H1 (cell line): ENCODE measurements around the gene TRAPPC5. TPM values are rescaled to one million over a fixed set of nuclear protein-coding genes. Genes with fewer than 3 reads are reported as not detected.

ENCODE experiments used
- CTCF ChIA-PET: fragments of 300-600 bp; sonication (Branson Sonifier 250); formaldehyde crosslinking; loops from one replicate; lab custom pipeline; 2021; ENCODE audit not compliant: partially characterized antibody; lab: Charles Lee
- POLR2A ChIA-PET: fragments of 300-600 bp; sonication (Branson Sonifier 250); formaldehyde crosslinking; loops from one replicate; lab custom pipeline; 2021; ENCODE audit warnings: inconsistent platforms; ENCODE audit not compliant: partially characterized antibody; lab: Charles Lee
- DNase-seq, 2 experiments: peaks; one replicate each; pipeline versions ENCODE4 v3.0.0 to v3.0.0-alpha.2; 2010 to 2022; ENCODE audit warnings: low spot score in 2 of 2, low read depth in 1 of 2, mixed read lengths in 1 of 2
- FAIRE-seq: peaks from 2 replicates; lab custom pipeline; 2011; peaks lifted over from hg19 to GRCh38; lab: Jason Lieb, UNC
- H2AFZ ChIP-seq: 2 replicates; pipeline ENCODE4 v1.8.1; 2012; ENCODE audit warnings: low read length, inconsistent platforms
- H2AK5ac ChIP-seq: 2 replicates; pipeline ENCODE4 v1.6.1; 2013; ENCODE audit warnings: low read depth, low read length
- H2BK120ac ChIP-seq: replicated peaks from 2 replicates; pipeline ENCODE3; 2013; ENCODE audit warnings: low read depth, low read length, inconsistent platforms
- H2BK12ac ChIP-seq: 2 replicates; pipeline ENCODE4 v1.6.1; 2013; ENCODE audit warnings: low read depth, low read length
- H2BK15ac ChIP-seq: 2 replicates; pipeline ENCODE4 v1.6.1; 2013; ENCODE audit warnings: low read length
- H2BK20ac ChIP-seq: 2 replicates; pipeline ENCODE4 v1.6.1; 2013; ENCODE audit warnings: low read length
- H2BK5ac ChIP-seq: 2 replicates; pipeline ENCODE4 v1.6.1; 2013; ENCODE audit warnings: low read depth, low read length
- H3K14ac ChIP-seq: 2 replicates; pipeline ENCODE4 v1.6.1; 2013; ENCODE audit warnings: inconsistent platforms; ENCODE audit not compliant: insufficient read length
- H3K18ac ChIP-seq: 2 replicates; pipeline ENCODE4 v1.6.1; 2013; ENCODE audit warnings: low read length; ENCODE audit errors: extremely low read depth
- H3K23ac ChIP-seq: 2 replicates; pipeline ENCODE4 v1.6.1; 2013; ENCODE audit warnings: inconsistent platforms; ENCODE audit not compliant: insufficient read length
- H3K23me2 ChIP-seq: 2 replicates; pipeline ENCODE4 v1.6.1; 2013; ENCODE audit warnings: low read depth, low read length
- H3K27ac ChIP-seq: 2 replicates; pipeline ENCODE4 v1.6.1; 2011; ENCODE audit warnings: low read depth, low read length, inconsistent platforms
- H3K27me3 ChIP-seq, 4 experiments: replicated peaks in 1 of 4; 1 replicate in 1 of 4; 2 replicates in 3 of 4; pipeline versions ENCODE4 v1.6.1 to v1.8.1; 2011 to 2013; ENCODE audit warnings: low read length in 3 of 4, mild to moderate bottlenecking in 3 of 4, inconsistent platforms in 2 of 4, mixed read lengths in 2 of 4, moderate library complexity in 1 of 4; ENCODE audit not compliant: control insufficient read depth in 3 of 4, insufficient read depth in 3 of 4; ENCODE audit errors: extremely low read depth in 1 of 4
- H3K36me3 ChIP-seq, 4 experiments: 2 replicates each; pipeline versions ENCODE4 v1.6.1 to v1.8.1; 2011 to 2013; ENCODE audit warnings: mild to moderate bottlenecking in 4 of 4, low read length in 3 of 4, moderate library complexity in 2 of 4, control low read depth in 1 of 4, inconsistent platforms in 1 of 4; ENCODE audit not compliant: insufficient read depth in 4 of 4, control insufficient read depth in 2 of 4
- H3K4ac ChIP-seq: replicated peaks from 2 replicates; pipeline ENCODE3; 2013; ENCODE audit warnings: low read length, low read depth, mixed read lengths, inconsistent platforms; ENCODE audit not compliant: insufficient read length
- H3K4me1 ChIP-seq, 4 experiments: replicated peaks in 1 of 4; 1 replicate in 1 of 4; 2 replicates in 3 of 4; pipeline versions ENCODE4 v1.6.1 to v1.8.1; 2011 to 2013; ENCODE audit warnings: low read length in 3 of 4, inconsistent platforms in 2 of 4, mixed read lengths in 1 of 4; ENCODE audit not compliant: insufficient read depth in 4 of 4, control insufficient read depth in 3 of 4
- H3K4me2 ChIP-seq, 2 experiments: 2 replicates each; pipeline versions ENCODE4 v1.6.1 to v1.8.1; 2011 to 2013; ENCODE audit warnings: low read depth in 2 of 2, low read length in 2 of 2, control low read depth in 1 of 2, inconsistent platforms in 1 of 2, mild to moderate bottlenecking in 1 of 2; ENCODE audit not compliant: insufficient read depth in 1 of 2
- H3K4me3 ChIP-seq, 4 experiments: fragments of 200-600, 300-600 bp in 1 of 4; sonication (generic), shearing (Covaris generic), sonication (Bioruptor Twin) in 1 of 4; 2 replicates each; pipeline versions ENCODE4 v1.5.1 to v1.8.1; 2011 to 2016; ENCODE audit warnings: low read length in 4 of 4, low read depth in 3 of 4, control low read depth in 2 of 4, inconsistent platforms in 2 of 4, mild to moderate bottlenecking in 2 of 4, mixed read lengths in 1 of 4, moderate library complexity in 1 of 4; ENCODE audit not compliant: insufficient read depth in 2 of 4; ENCODE audit errors: extremely low read depth in 1 of 4
- H3K56ac ChIP-seq: replicated peaks from 2 replicates; pipeline ENCODE3; 2013; ENCODE audit warnings: low read depth, mild to moderate bottlenecking, mixed read lengths, low read length, inconsistent platforms; ENCODE audit not compliant: insufficient read length
- H3K79me1 ChIP-seq: 2 replicates; pipeline ENCODE4 v1.6.1; 2013; ENCODE audit warnings: low read depth, low read length, control low read depth
- H3K79me2 ChIP-seq, 2 experiments: 2 replicates each; pipeline versions ENCODE4 v1.6.1 to v1.8.1; 2012 to 2013; ENCODE audit warnings: low read length in 2 of 2, mild to moderate bottlenecking in 2 of 2, inconsistent platforms in 1 of 2; ENCODE audit not compliant: insufficient read depth in 2 of 2, control insufficient read depth in 1 of 2
- H3K9ac ChIP-seq, 4 experiments: replicated peaks in 1 of 4; 1 replicate in 1 of 4; 2 replicates in 3 of 4; pipeline versions ENCODE4 v1.6.1 to v1.8.1; 2011 to 2013; ENCODE audit warnings: low read depth in 3 of 4, low read length in 3 of 4, control low read depth in 2 of 4, mild to moderate bottlenecking in 2 of 4, moderate library complexity in 2 of 4, inconsistent platforms in 1 of 4; ENCODE audit errors: extremely low read depth in 1 of 4
- H3K9me3 ChIP-seq, 2 experiments: 2 replicates each; pipeline versions ENCODE4 v1.6.1 to v1.8.1; 2012 to 2013; ENCODE audit warnings: mild to moderate bottlenecking in 2 of 2, moderate library complexity in 2 of 2, control low read depth in 1 of 2, inconsistent platforms in 1 of 2, low read depth in 1 of 2, low read length in 1 of 2, mixed read lengths in 1 of 2; ENCODE audit not compliant: insufficient read depth in 2 of 2
- H4K20me1 ChIP-seq, 2 experiments: replicated peaks in 1 of 2; 2 replicates each; pipeline versions ENCODE3 to v1.8.1; 2011 to 2013; ENCODE audit warnings: inconsistent platforms in 2 of 2, low read length in 2 of 2, mild to moderate bottlenecking in 1 of 2; ENCODE audit not compliant: insufficient read depth in 2 of 2, control insufficient read depth in 1 of 2
- H4K5ac ChIP-seq: 2 replicates; pipeline ENCODE4 v1.6.1; 2013; ENCODE audit warnings: low read length, low read depth, mixed read lengths, inconsistent platforms; ENCODE audit not compliant: insufficient read length
- H4K8ac ChIP-seq: 2 replicates; pipeline ENCODE4 v1.8.0; 2013; ENCODE audit warnings: mild to moderate bottlenecking, moderate library complexity, low read length, inconsistent platforms; ENCODE audit not compliant: insufficient read depth; ENCODE audit errors: extremely low read depth
- H4K91ac ChIP-seq: replicated peaks from 2 replicates; pipeline ENCODE3; 2013; ENCODE audit warnings: low read length, mixed read lengths, inconsistent platforms; ENCODE audit not compliant: insufficient read length
- KDM1A ChIP-seq: fragments of 200-600, 300-600 bp; sonication (generic); IDR thresholded peaks from 2 replicates; pipeline ENCODE4 v1.7.1; 2016; ENCODE audit warnings: mild to moderate bottlenecking, low read length, borderline replicate concordance
- POLR2A ChIP-seq, 2 experiments: IDR thresholded peaks; 1 replicate in 1 of 2; 2 replicates in 1 of 2; pipeline ENCODE4 v1.6.1; 2011; ENCODE audit warnings: low read depth in 2 of 2, low read length in 2 of 2, mild to moderate bottlenecking in 2 of 2; ENCODE audit errors: control extremely low read depth in 1 of 2
- RXRA ChIP-seq: IDR thresholded peaks from 2 replicates; pipeline ENCODE4 v1.6.1; 2011; ENCODE audit warnings: low read depth, mild to moderate bottlenecking, low read length, moderate library complexity; ENCODE audit not compliant: insufficient read depth
- SIN3A ChIP-seq, 2 experiments: IDR thresholded peaks in 1 of 2; conservative IDR thresholded peaks in 1 of 2; 2 replicates each; pipeline ENCODE4 v1.6.1; 2011 to 2012; ENCODE audit warnings: low read length in 2 of 2, improper control_type of control experiment in 1 of 2, low read depth in 1 of 2, mild to moderate bottlenecking in 1 of 2
- WGBS, 2 experiments: shearing (Covaris generic) in 1 of 2; methylation state at CpG; one replicate each; pipeline versions ENCODE4 v1.1.6 to v1.1.7; 2013 to 2015; ENCODE audit warnings: low lambda C conversion rate in 2 of 2, mixed read lengths in 2 of 2, inconsistent platforms in 1 of 2, low coverage in 1 of 2, missing lambda C conversion rate in 1 of 2; ENCODE audit not compliant: insufficient replicate concordance in 2 of 2, insufficient coverage in 1 of 2, insufficient read length in 1 of 2; ENCODE audit errors: extremely low coverage in 1 of 2, missing lambda C conversion rate in 1 of 2; 5-methylcytosine and 5-hydroxymethylcytosine counted together
- polyA plus RNA-seq, 7 experiments: library from polyadenylated mRNA; depleted of rRNA in 3 of 7; stranded (reverse) in 5 of 7; unstranded in 2 of 7; fragments of >200 nt in 5 of 7; fragments of 200-250 nt in 2 of 7; gene quantifications; 1 replicate in 5 of 7; 2 replicates in 1 of 7; 4 replicates in 1 of 7; pipeline versions ENCODE4 v1.2.1 to v1.2.3, GENCODE V29; 2011 to 2013; ENCODE audit warnings: missing spikeins in 2 of 7, mixed read lengths in 2 of 7
- total RNA-seq: library from RNA; stranded (reverse); fragmentation: NEBNext Ultra II Directional; extraction: Animal tissue kit (Norgen Biotek cat#: 25700); gene quantifications from 2 replicates; pipeline ENCODE4 v1.2.1, GENCODE V29; 2021

Gene TRAPPC5
- total and polyA plus RNA-seq, 2 of the 8 experiments (the other 6 are each of a cell fraction or from before 2014, with no cell fraction given): 109 to 120 TPM

GRCh38 chr19:7637374-7638256 is 43.0 kb upstream of the TRAPPC5 start:
- Histone ChIP-seq H2BK5ac (no peak overlapping the region), H3K27me3 (peaks cover 3 to 19% (median 16%) of the 10 kb centered on the region in 4 experiments), H3K4me2 (peak overlapping the region; percentile 34 to 85), H2BK120ac (no peak overlapping the region), H3K23ac (no peak overlapping the region), H2BK15ac (no peak overlapping the region), H3K18ac (no peak overlapping the region; the same call in 1 of the 2 replicates), H4K91ac (no peak overlapping the region), H4K5ac (no peak overlapping the region), H3K23me2 (peaks cover 5% of the 10 kb centered on the region; the same call in 1 of the 2 replicates), H2AK5ac (no peak overlapping the region), H4K8ac (peak overlapping the region; percentile 96), H3K14ac (no peak overlapping the region), H2BK20ac (no peak overlapping the region), H3K56ac (no peak overlapping the region), H3K79me2 (peaks cover 0 to 3% of the 10 kb centered on the region in 2 experiments; a peak in 1 of 4 replicates), H3K79me1 (no peaks in the 10 kb centered on the region; the same call in 1 of the 2 replicates), H4K20me1 (peaks cover 3 to 17% of the 10 kb centered on the region in 2 experiments), H3K36me3 (peaks cover 0 to 6% (median 0%) of the 10 kb centered on the region in 4 experiments; a peak in 3 of 8 replicates), H3K27ac (0 out of 2 replicates have a peak overlapping the region, but pooled peaks have one; percentile 23), H2BK12ac (no peak overlapping the region), H3K4me3 (peak overlapping the region; percentile 67 to 88 (median 68)), H3K4ac (peak overlapping the region; percentile 69), H3K9ac (peak overlapping the region; percentile 54 to 63 (median 56); a peak in 6 of 7 replicates), H3K4me1 (peaks cover 0 to 6% (median under 1%) of the 10 kb centered on the region in 4 experiments; a peak in 3 of 7 replicates), H2AFZ (no peak overlapping the region), H3K9me3 (no peaks in the 10 kb centered on the region; a peak in 1 of 4 replicates)
- TF ChIP-seq RXRA: no peak
- peak; percentile 11; the same call in 1 of the 2 replicates for TF ChIP-seq KDM1A
- TF ChIP-seq POLR2A (IDR thresholded peaks at IDR 0.05; ENCODE audit: control extremely low read depth in 1 of 2, low read depth in 2 of 2, low read length in 2 of 2): 0 out of 3 replicates have a peak, but pooled peaks of 1 of the 2 experiments have one; percentile 7
- TF ChIP-seq SIN3A (conservative IDR thresholded peaks at IDR 0.05 in 1 of 2, IDR thresholded peaks at IDR 0.05 in 1 of 2; ENCODE audit: low read depth in 1 of 2, low read length in 2 of 2): no peak
- 61% methylated on average over 24 of the region's 30 CpGs; no CpG with 5 or more reads in 1 of the 2 experiments for WGBS, 2 experiments
- ChIA-PET CTCF (interaction anchor here (0.7 to 1.8 kb wide), 7 partner anchors 13 to 161 kb away, joined by 3 to 10 read pairs (median 3); no protein-coding TSS in a partner anchor), POLR2A (interaction anchor here (0.8 to 2.0 kb wide), 6 partner anchors 8 to 115 kb away, joined by 3 to 8 read pairs (median 5); partner anchors contain the start of genes CAMSAP3, MCOLN1, PET100 and TRAPPC5)
- no peak for FAIRE-seq
- no peak for DNase-seq
